ENCODE measurements around the gene SOSTDC1.

DNA sequence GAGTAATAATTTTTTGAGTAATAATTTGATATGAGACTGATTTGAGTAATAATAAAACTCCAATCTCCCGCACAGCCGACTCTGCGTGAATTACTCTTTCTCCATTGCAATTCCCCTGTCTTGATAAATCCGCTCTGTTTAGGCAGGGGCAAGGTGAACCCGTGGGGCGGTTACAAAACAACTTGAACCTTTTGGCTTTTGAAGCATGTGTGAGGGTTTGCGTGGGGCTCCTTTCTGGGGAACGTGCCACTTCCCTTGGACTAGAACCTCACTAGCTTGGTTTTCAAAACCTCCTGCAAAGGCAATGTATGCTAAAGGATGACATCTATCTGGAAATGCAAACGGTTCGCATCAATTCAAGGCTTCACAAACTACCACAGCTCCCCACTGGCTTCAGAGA, 45.7 kb downstream of the SOSTDC1 start:
- TF ChIP-seq TARDBP (IDR thresholded peaks at IDR 0.05) (no peak), SP1 (IDR thresholded peaks at IDR 0.05) (no peak), BHLHE40 (IDR thresholded peaks at IDR 0.05; ENCODE audit: borderline replicate concordance) (no peak), SUZ12 (IDR thresholded peaks at IDR 0.05) (no peak), ELF4 (IDR thresholded peaks at IDR 0.05) (no peak), FOXA1 (IDR thresholded peaks at IDR 0.05) (no peak), FOXM1 (IDR thresholded peaks at IDR 0.05; ENCODE audit: borderline replicate concordance) (no peak), NFRKB (IDR thresholded peaks at IDR 0.05) (no peak), L3MBTL2 (conservative IDR thresholded peaks at IDR 0.05) (no peak), PKNOX1 (IDR thresholded peaks at IDR 0.05) (no peak), LEF1 (IDR thresholded peaks at IDR 0.05; ENCODE audit: borderline replicate concordance) (no peak), FOXK2 (IDR thresholded peaks at IDR 0.05) (no peak)

Measured in HEK293T (cell line).